Measurements from ENCODE around the gene PTPN14.
A peak's percentile ranks its signal among the peaks of the same experiment; 100 is the strongest.

Gene PTPN14

GRCh38 chr1:214567481-214567980 lies 16.1 kb upstream of the PTPN14 start:
- no peak for DNase-seq

GRCh38 chr1:214566158-214567104 lies 15.0 kb upstream of the PTPN14 start:
- no peak for DNase-seq

GRCh38 chr1:214565310-214565709 lies 13.9 kb upstream of the PTPN14 start:
- no peak for DNase-seq

DNA sequence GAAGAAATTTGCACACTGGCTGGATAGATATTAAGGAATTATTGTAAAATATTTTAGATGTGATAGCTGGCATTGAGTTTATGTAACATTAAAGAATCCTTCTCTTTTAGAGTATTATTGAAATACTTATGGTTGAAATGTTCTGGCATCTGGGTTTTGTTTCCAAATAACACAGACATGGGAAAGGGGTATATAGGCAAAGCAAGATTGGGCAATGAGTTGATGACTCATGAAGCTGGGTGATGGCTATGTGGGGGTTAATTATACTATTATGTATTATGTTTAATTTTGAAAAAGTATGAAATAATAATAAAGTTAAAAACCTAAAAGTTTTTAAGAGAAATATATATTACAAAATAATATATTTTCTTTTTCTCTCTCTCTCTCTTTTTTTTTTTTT lies 12.5 kb upstream of the PTPN14 start:
- DNase-seq = no peak

DNA sequence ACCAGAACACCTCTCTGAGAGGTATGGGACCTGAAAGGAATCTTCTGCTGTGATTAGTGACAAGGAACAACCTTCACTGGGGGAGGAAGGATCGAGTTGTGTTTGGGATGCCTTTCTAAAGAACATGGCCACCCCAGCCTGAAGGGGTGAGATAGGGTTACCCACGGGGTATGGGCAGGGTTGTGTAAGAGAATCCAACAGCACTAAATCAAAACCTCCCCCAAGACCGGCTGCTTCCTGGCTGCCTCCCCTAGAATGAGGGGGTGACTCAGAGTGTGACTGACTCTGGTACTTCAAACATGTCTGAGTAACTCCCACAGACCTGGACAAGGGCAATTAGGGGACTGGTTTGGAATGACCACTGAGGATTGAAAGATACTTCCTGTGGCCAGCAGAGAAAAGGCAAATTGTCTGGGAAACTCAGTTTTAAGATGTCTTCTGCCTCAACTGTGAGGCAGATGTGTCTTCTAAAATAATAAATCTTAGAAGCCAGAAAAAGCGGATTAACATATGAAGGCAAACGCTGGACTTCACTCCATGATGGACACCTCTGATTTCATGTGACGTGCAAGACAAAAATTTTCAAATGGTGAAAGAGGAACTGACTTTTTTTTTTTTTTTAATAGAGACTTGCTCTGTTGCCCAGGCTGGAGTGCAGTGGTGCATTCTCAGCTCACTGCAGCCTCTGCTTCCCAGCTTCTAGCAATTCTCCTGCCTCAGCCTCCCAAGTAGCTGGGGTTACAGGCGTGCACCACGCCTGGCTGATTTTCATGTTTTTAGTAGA lies 6.7 kb upstream of the PTPN14 start:
- DNase-seq = no peak

GRCh38 chr1:214553142-214553710 lies 1.8 kb upstream of the PTPN14 start:
- DNase-seq = no peak

DNA sequence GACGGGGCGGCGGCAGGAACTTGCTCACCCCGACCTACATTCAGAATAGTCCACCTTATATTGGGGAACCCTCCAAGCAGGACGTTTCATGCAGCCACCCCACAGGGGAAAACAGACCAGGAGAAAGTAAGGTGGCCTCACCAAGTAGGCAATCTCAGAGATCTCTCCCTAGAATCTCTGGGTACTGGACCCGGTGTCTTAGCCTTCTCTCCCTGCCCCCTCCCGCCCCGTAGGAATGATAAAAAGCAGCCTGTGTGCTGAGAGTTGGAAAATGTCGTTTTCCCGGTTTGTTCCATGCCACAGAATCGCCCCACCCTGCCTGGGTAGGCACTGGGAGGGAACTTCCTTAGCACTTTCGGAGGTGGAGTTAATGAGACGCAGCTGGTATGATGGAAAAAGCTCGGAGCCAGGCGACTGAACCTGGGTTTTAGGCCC lies 789 bp upstream of the PTPN14 start:
- no peak for DNase-seq

GRCh38 chr1:214550857-214551435 lies 456 bp downstream of the PTPN14 start:
- DNase-seq = no peak

GRCh38 chr1:214550013-214550856 lies 1.2 kb downstream of the PTPN14 start:
- no peak for DNase-seq

GRCh38 chr1:214549604-214550003 lies 1.8 kb downstream of the PTPN14 start:
- DNase-seq = no peak

DNA sequence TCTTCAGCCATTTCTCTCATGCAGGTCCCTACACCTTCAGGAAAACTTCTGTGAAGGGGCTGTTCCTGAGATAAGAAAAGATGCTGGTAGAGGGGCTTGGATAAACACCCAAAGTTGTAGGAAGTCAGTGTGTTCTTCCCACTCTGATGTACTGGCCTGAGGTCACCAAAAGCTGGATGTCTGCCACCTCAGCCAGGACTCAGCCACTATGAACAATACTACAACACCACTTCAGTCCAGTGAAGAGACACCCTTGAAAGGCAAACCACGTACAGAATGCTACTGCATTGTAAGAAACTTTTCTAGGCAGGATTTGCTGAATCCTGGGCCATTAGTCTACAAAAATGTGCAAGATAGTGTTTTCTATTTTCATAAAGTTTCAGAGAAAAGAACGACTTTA lies 2.4 kb downstream of the PTPN14 start:
- DNase-seq = peak; percentile 22

GRCh38 chr1:214548271-214548670 lies 3.1 kb downstream of the PTPN14 start:
- no peak for DNase-seq

GRCh38 chr1:214547747-214548146 lies 3.7 kb downstream of the PTPN14 start:
- DNase-seq = no peak

DNA sequence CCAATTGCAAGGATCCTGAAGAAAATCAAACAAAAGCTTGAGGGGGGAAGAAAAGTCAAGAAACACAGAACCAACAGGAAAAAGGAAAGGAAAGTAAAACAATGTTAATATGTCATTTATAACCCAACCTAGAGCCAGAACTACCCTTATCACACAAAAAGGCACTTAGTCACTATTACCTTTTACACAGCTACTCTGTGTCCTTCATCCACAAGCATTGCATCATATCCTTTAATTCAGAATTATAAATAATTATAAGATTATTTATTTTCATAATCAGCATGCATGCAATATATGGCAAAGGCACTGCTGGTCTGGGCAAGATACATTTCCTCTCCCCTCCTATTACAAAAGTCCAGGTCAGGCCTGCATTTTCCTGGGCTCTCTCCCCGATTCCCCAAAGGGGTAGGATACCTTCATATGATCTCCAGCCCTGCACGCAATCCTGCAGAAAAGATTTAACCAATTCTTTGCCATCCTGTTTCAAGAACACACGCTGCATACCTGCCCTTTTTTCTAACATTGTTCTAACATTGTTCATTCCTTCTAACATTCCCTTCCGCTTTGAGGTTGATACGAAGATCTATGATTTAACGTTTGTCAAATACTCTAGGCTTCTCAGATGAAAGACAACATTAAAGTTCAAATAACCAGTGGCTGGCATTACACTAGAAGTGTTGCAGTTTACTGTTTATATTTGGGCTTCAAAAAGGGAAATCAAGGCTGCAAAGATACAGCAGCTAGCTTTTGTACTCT lies 4.3 kb downstream of the PTPN14 start:
- no peak for DNase-seq

DNA sequence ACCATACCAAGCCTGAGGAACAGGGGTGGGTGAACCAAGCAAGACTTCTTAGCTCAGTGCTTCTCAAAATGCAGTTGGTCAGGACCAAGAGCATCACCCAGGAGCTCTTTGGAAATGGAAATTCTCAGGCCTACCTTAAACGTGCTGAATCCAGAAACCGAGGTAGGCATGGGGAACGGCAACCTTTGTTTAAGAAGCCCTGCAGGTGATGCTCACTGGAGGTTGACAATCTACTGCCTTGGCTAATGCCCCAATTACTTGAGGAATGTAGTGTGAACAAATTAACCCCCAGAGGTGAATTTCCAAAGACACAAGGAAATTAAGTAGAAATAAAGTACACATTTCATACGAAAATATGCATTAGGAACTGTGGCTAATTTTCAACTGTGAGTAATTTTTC lies 5.3 kb downstream of the PTPN14 start:
- DNase-seq = no peak

- DNase-seq = no peak
Observed at GRCh38 chr1:214545293-214545692, 6.1 kb downstream of the PTPN14 start.

- no peak for DNase-seq
Observed at GRCh38 chr1:214544791-214545190, 6.6 kb downstream of the PTPN14 start.

DNA sequence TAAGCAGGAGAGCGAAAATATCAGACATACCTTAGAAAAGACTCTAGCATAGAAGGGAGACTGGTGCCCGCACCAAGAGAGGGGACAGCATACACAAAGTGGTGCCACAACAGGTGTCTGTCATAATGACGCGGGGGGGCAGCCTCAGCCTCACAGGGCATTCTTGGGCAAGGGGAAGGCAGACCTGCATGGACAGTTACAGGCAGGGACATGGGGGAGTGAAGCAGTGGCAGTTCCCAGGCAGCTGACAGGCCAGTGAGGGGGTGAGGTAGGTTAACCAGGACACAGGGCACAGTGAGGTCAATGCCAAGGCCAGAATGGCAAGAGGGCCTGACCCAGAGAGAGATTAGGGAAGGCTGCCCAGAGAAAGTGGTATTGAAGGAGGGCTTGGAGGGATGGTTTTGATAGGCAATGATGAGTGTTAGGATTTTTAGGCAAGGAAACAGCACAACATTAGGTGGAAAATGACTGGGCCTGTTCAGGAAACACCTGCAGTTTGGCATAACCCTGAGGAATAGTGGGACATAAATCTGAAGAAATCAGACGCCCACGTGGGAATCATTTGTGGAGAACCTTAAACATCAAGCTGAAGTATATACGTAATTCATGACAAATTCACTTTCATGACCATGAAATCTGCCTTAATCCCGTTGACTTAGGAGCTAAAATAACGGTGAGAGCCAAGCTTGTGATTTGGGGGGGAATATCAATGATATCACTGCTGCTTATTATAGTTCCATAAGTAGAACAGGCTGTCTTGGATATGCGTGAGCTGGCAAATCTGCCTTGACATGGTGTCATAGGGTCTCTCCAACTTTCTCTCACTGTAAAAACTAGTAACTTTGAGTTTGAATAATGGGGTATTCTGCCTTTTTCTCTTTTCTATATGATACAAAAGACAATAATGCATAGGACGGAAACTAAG lies 8.9 kb downstream of the PTPN14 start:
- no peak for DNase-seq

DNA sequence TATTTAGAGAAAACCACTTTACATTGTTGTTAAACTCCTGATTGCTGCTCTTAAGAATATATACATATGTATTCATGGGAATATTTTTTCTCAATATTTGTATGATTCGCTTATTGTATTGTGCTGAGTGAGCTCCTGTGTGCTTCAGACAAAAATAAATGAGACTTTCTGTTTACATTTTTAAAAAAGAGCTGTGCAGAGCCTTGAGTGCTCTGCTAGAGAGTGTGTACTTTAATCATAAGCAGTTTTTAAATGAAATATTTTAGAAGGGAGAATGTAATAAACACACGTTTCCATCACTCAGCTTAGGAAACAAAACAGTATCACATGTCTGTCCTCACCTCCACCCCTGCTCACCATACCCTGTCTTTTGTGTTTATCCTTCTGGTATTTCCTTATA lies 9.7 kb downstream of the PTPN14 start:
- DNase-seq = no peak

GRCh38 chr1:214541206-214541605 lies 10.2 kb downstream of the PTPN14 start:
- no peak for DNase-seq

Measured in midbrain (tissue), 1 donor.